Measurements from ENCODE around the gene PPP1R18.

Gene PPP1R18

GRCh38 chr6:30654798-30655742 is 31.4 kb downstream of the PPP1R18 start:
- no peak for DNase-seq (ENCODE audit: extremely low read depth, low read depth)
- H3K4me3 ChIP-seq (replicated peaks; ENCODE audit: low read depth, low read length) = no peak overlapping the region
- no peak for TF ChIP-seq CTCF (IDR thresholded peaks at IDR 0.05; ENCODE audit: low read depth, low read length, missing control alignments)

- DNase-seq (ENCODE audit: extremely low read depth, low read depth) = no peak
Measured at GRCh38 chr6:30651143-30651542, 35.3 kb downstream of the PPP1R18 start.

GRCh38 chr6:30647242-30648116 is 39.0 kb downstream of the PPP1R18 start:
- H3K4me3 ChIP-seq (replicated peaks; ENCODE audit: low read depth, low read length) = peak overlapping the region; percentile 96
- DNase-seq (ENCODE audit: extremely low read depth, low read depth) = no peak
- TF ChIP-seq CTCF (IDR thresholded peaks at IDR 0.05; ENCODE audit: low read depth, low read length, missing control alignments) = no peak

More at GRCh38 chr6:30651143-30651542, 35.3 kb downstream of the PPP1R18 start:
- H3K4me3 ChIP-seq (replicated peaks; ENCODE audit: low read depth, low read length) = no peak overlapping the region
- no peak for TF ChIP-seq CTCF (IDR thresholded peaks at IDR 0.05; ENCODE audit: low read depth, low read length, missing control alignments)

GRCh38 chr6:30646450-30647241 is 39.8 kb downstream of the PPP1R18 start, which contains the start of gene C6orf136:
TSS of gene C6orf136 (plus strand) at chr6:30647133. CDS start at chr6:30647232, 99 bp downstream.
- H3K4me3 ChIP-seq (replicated peaks; ENCODE audit: low read depth, low read length) = peak within 1 kb of the TSS; percentile 96
- peak; percentile 75 for DNase-seq (ENCODE audit: extremely low read depth, low read depth)
- no peak for TF ChIP-seq CTCF (IDR thresholded peaks at IDR 0.05; ENCODE audit: low read depth, low read length, missing control alignments)

GRCh38 chr6:30645989-30646388 is 40.5 kb downstream of the PPP1R18 start:
- H3K4me3 ChIP-seq (replicated peaks; ENCODE audit: low read depth, low read length) = no peak overlapping the region
- TF ChIP-seq CTCF (IDR thresholded peaks at IDR 0.05; ENCODE audit: low read depth, low read length, missing control alignments) = no peak
- DNase-seq (ENCODE audit: extremely low read depth, low read depth) = no peak

GRCh38 chr6:30644769-30645168 is 41.7 kb downstream of the PPP1R18 start:
- no peak for TF ChIP-seq CTCF (IDR thresholded peaks at IDR 0.05; ENCODE audit: low read depth, low read length, missing control alignments)
- no peak for DNase-seq (ENCODE audit: extremely low read depth, low read depth)
- no peak overlapping the region for H3K4me3 ChIP-seq (replicated peaks; ENCODE audit: low read depth, low read length)

All from HFF-Myc (cell line).